Psoas muscle (tissue), 8 donors: ENCODE measurements around the gene SMO. TPM values are rescaled to one million over a fixed set of nuclear protein-coding genes. Genes with fewer than 3 reads are reported as not detected.

Experiments
- ATAC-seq, 4 donors: fragments of 200-7000 bp; cut with Tn5 transposase; one replicate each; pipeline ENCODE4 v1.9.1; 2020; ENCODE audit warnings: moderate library complexity in 3 of 4, mild to moderate bottlenecking in 2 of 4
- DNase-seq, 2 donors: peaks; one replicate each; pipeline ENCODE4 v3.0.0-alpha.2; 2020
- H3K27ac ChIP-seq: fragments of 200-600 bp; one replicate; pipeline ENCODE4 v1.8.0; 2022
- H3K27me3 ChIP-seq, 3 donors: fragments of 200-600 bp in 1 of 3; one replicate each; pipeline versions ENCODE4 v1.6.1 to v1.8.0; 2013 to 2022; ENCODE audit warnings: low read length in 2 of 3, mild to moderate bottlenecking in 2 of 3, moderate library complexity in 1 of 3; ENCODE audit not compliant: insufficient read depth in 3 of 3
- H3K36me3 ChIP-seq, 2 donors: fragments of 200-600 bp in 1 of 2; one replicate each; pipeline versions ENCODE4 v1.6.1 to v1.8.0; 2013 to 2022; ENCODE audit warnings: low read depth in 1 of 2, mild to moderate bottlenecking in 1 of 2, moderate library complexity in 1 of 2; ENCODE audit not compliant: insufficient read depth in 1 of 2
- H3K4me1 ChIP-seq: fragments of 200-600 bp; one replicate; pipeline ENCODE4 v1.8.0; 2022
- H3K4me3 ChIP-seq: fragments of 200-600 bp; one replicate; pipeline ENCODE4 v1.8.0; 2022; ENCODE audit warnings: mild to moderate bottlenecking
- H3K9me3 ChIP-seq: fragments of 200-600 bp; one replicate; pipeline ENCODE4 v1.8.0; 2022
- WGBS, 3 donors: extraction: QIAGEN DNeasy Blood & Tissue Kit; methylation state at CpG; one replicate each; pipeline versions ENCODE4 v1.1.6 to v1.1.7; 2013; 5-methylcytosine and 5-hydroxymethylcytosine counted together
- intact Hi-C, 2 donors: fragments of 100-400 bp; cut with DNase I; formaldehyde crosslinking; loops; one replicate each; pipeline versions ENCODE4 v1.11.0 to v1.14.2; 2022
- polyA plus RNA-seq, 3 donors: library from polyadenylated mRNA; stranded (reverse); fragments of 200-250 nt; gene quantifications; one replicate each; pipeline ENCODE4 v1.2.3, GENCODE V29; 2013
- total RNA-seq, 4 donors: library from RNA; stranded (reverse); fragmentation: NEBNext Ultra II Directional in 2 of 4; extraction: Animal tissue kit (Norgen Biotek cat#: 25700) in 2 of 4; gene quantifications; one replicate each; pipeline versions ENCODE4 v1.2.1 to v1.2.4, GENCODE V29; 2021 to 2023
- TF ChIP-seq, protein P1 (sequence below): fragments of 200-600 bp; IDR thresholded peaks from one replicate; pipeline ENCODE4 v1.8.0; 2022; ENCODE audit warnings: antibody characterized with exemption
- donor health status: healthy with polysubstance abuse.
- donor health status: DM: no; HTN: no; CAD: no; lungs with moderate emphysema.
- donor health status: Bipolar disorder and iron deficiency.
- donor health status: healthy.
- donor health status: DM: yes; HTN: yes; CAD: no.
- donor health status: DM: no; HTN: no; CAD: no.
- donor health status: DM: no; HTN: no; CAD: no.
- donor health status: DM: yes; HTN: yes; CAD: no.

SMO gene
- total and polyA plus RNA-seq, 7 donors = 0.52 to 6.0 (median 1.4) TPM

DNA sequence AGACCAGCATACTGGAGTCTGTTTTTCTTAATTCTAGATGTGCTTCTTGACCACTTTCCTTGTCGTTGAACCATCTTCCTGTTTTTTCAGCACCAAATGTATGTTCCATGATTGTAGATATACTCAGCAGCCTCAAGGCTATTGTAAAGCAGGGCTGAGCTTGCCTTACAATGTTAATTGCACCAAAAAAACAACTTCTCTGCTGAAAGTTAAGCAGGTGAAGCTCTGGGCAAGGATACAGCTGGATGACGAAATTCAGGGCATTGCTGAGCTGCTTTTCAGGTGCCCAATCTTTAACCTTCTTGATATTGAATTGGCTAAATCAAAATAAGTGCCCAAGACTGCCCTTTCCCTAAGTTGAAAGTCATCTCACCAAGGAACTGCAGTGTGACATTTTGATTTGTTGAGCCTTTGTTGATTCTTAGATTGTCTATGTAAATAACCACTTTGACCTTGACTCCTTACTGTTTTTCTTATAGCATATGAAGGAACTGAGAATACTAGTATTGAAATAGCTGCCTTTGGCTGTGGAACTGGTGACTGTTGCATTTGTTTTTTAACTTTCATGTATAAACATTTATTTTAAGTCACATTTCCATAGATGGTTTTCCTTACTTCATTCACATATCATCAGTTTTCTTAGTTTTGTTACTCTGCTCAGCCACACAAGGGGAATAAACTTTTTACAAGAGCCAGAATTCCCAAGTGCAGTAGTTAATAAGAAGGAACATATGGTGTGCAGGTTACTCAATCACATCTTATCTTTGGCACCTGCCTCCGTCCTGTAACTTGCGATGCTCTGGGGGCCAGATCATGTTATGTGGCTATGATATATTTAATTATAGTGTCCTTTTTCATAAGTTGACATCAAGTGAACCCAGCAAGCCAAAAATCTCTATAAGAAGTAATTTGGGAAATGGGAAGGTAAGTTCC lies 39.5 kb downstream of the SMO start:
- intact Hi-C loops = loop anchor here (5.0 to 10.0 kb wide), 2 partner anchors 44 to 387 kb away; partner anchors contain the start of gene NRF1 (in 1 of the 2)
- ATAC-seq (no peak), DNase-seq (no peak)
- Histone ChIP-seq H3K27me3 (no peaks in the 10 kb centered on the region), H3K36me3 (no peaks in the 10 kb centered on the region), H3K9me3 (no peaks in the 10 kb centered on the region), H3K27ac (no peak overlapping the region), H3K4me1 (peaks cover 54% of the 10 kb centered on the region), H3K4me3 (no peak overlapping the region)
- TF ChIP-seq, protein P1, sequence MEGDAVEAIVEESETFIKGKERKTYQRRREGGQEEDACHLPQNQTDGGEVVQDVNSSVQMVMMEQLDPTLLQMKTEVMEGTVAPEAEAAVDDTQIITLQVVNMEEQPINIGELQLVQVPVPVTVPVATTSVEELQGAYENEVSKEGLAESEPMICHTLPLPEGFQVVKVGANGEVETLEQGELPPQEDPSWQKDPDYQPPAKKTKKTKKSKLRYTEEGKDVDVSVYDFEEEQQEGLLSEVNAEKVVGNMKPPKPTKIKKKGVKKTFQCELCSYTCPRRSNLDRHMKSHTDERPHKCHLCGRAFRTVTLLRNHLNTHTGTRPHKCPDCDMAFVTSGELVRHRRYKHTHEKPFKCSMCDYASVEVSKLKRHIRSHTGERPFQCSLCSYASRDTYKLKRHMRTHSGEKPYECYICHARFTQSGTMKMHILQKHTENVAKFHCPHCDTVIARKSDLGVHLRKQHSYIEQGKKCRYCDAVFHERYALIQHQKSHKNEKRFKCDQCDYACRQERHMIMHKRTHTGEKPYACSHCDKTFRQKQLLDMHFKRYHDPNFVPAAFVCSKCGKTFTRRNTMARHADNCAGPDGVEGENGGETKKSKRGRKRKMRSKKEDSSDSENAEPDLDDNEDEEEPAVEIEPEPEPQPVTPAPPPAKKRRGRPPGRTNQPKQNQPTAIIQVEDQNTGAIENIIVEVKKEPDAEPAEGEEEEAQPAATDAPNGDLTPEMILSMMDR = no peak
- WGBS, 3 donors = 55 to 83% (median 56%) methylated on average over 4 of the region's 4 CpGs

DNA sequence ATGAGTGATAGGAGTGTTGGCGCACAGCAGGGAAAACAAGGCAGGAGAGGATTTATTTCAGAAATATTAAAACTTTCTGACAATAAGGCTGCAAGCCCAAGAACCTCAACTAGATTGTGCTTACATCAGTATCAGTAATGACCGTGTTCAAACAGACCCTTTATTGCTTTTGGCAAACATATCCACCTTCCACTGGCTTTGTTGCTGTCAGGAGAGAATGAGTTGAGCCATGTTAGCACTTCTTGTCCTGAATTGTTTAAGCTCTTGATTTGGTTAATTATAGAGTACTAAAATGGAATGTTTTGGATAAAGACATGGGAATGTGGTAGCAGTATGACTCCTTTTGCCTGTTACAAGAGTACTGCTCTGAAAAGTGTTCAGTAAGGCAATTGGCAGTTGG lies 40.2 kb downstream of the SMO start:
- TF ChIP-seq, protein P1 = no peak
- Histone ChIP-seq H3K4me1 (peaks cover 56% of the 10 kb centered on the region), H3K36me3 (no peaks in the 10 kb centered on the region), H3K27me3 (no peaks in the 10 kb centered on the region), H3K4me3 (no peak overlapping the region), H3K9me3 (no peaks in the 10 kb centered on the region), H3K27ac (no peak overlapping the region)
- WGBS, 3 donors = 68 to 90% (median 79%) methylated on average over 2 of the region's 2 CpGs
- ATAC-seq (no peak), DNase-seq (no peak)
- intact Hi-C loops = loop anchor here (5.0 to 10.0 kb wide), 2 partner anchors 44 to 386 kb away; partner anchors contain the start of gene NRF1 (in 1 of the 2)

DNA sequence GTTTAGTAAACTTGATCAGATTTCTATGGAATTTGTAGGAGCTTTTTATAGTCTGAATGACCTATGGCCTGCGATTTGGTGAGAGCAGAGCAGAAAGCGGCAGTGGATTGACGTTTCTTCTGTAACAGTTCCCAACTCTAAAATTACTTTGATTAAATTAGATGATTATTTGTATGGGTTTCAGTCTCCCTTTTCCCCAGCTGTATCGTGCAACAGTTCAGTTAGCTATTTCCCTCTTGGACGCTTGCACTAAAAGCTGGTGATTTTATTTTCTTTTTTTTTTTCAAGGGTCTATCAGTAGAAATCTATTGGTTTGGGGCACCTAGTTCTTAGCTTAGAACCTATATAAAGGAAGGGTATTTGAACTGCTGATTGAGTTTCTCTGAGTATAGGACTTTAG lies 43.2 kb downstream of the SMO start:
- intact Hi-C loops = no loop called here
- no peaks in the 10 kb centered on the region for H3K9me3 ChIP-seq
- H3K27ac ChIP-seq = no peak overlapping the region
- TF ChIP-seq, protein P1 = no peak
- peaks cover 43% of the 10 kb centered on the region for H3K4me1 ChIP-seq
- no peak overlapping the region for H3K4me3 ChIP-seq
- no peak for ATAC-seq
- no peaks in the 10 kb centered on the region for H3K27me3 ChIP-seq
- WGBS, 3 donors = 22 to 65% (median 26%) methylated on average over 5 of the region's 5 CpGs
- no peak for DNase-seq
- H3K36me3 ChIP-seq = peaks cover 0 to 4% of the 10 kb centered on the region in 2 donors

DNA sequence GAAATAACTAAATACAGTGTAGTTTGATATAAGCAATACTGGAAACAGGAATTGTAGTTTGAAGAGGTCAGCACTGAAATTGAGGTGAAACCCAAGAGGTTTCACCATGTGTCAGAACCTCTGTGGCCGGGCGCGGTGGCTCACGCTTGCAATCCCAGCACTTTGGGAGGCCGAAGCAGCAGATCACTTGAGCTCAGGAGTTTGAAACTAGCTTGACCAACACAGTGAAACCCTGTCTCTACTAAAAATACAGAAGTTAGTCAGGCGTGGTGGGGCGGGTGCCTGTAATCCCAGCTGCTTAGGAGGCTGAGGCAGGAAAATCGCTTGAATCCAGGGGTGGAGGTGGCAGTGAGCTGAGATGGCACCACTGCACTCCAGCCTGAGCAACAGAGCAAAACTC lies 50.1 kb downstream of the SMO start:
- no peaks in the 10 kb centered on the region for H3K27me3 ChIP-seq
- WGBS, 3 donors = 80 to 94% (median 82%) methylated on average over 8 of the region's 8 CpGs
- intact Hi-C loops = no loop called here
- no peaks in the 10 kb centered on the region for H3K9me3 ChIP-seq
- H3K4me3 ChIP-seq = no peak overlapping the region
- DNase-seq = peak in 1 of 2 donors; percentile 57
- TF ChIP-seq, protein P1 = no peak
- H3K36me3 ChIP-seq = peaks cover 0 to 4% of the 10 kb centered on the region in 2 donors
- H3K4me1 ChIP-seq = peaks cover 5% of the 10 kb centered on the region
- peak in 3 of 4 donors; percentile 33 to 83 (median 71) for ATAC-seq
- no peak overlapping the region for H3K27ac ChIP-seq
